ENCODE results near the gene CLEC7A. TPM values are rescaled to one million over a fixed set of nuclear protein-coding genes. Genes with fewer than 3 reads are reported as not detected.

CLEC7A gene
- total and polyA plus RNA-seq, 4 donors: 16.8 to 50.8 (median 31.9) TPM

- H3K4me1 ChIP-seq (ENCODE audit: control insufficient read depth in 5 of 5, insufficient read depth in 5 of 5, low read length in 5 of 5): peaks cover 0 to 4% (median 0%) of the 10 kb centered on the region in 5 donors
- no peak overlapping the region for H3K9ac ChIP-seq (ENCODE audit: insufficient read depth in 1 of 2, low read length in 2 of 2)
- no peak overlapping the region for H3K4me3 ChIP-seq
- DNase-seq (peak in 2 of 3 donors; percentile 24 to 45), ATAC-seq (ENCODE audit: insufficient read depth, low FRiP score) (no peak)
- no peak overlapping the region for H3K27ac ChIP-seq (ENCODE audit: low read depth in 1 of 2, low read length in 1 of 2)
- H3K36me3 ChIP-seq (ENCODE audit: control insufficient read depth in 4 of 4, insufficient read depth in 4 of 4, low read length in 4 of 4): no peaks in the 10 kb centered on the region
- no peaks in the 10 kb centered on the region for H3K9me3 ChIP-seq (ENCODE audit: control insufficient read depth in 4 of 4, insufficient read depth in 3 of 4, low read length in 3 of 4)
- no peak for TF ChIP-seq CTCF (IDR thresholded peaks at IDR 0.05; ENCODE audit: control extremely low read depth, extremely low read depth)
- WGBS, 2 donors: 83 to 91% methylated on average over 5 of the region's 5 CpGs
- peaks cover 0 to 7% (median 0%) of the 10 kb centered on the region in 3 donors for H3K27me3 ChIP-seq (ENCODE audit: control insufficient read depth in 3 of 3, insufficient read depth in 3 of 3, low read length in 2 of 3)
Observed at GRCh38 chr12:10175846-10176636, 46.0 kb upstream of the CLEC7A start.

GRCh38 chr12:10174986-10175614, 45.1 kb upstream of the CLEC7A start:
- Histone ChIP-seq H3K4me3 (no peak overlapping the region), H3K9ac (ENCODE audit: insufficient read depth in 1 of 2, low read length in 2 of 2) (no peak overlapping the region), H3K27me3 (ENCODE audit: control insufficient read depth in 3 of 3, insufficient read depth in 3 of 3, low read length in 2 of 3) (peaks cover 0 to 7% (median 0%) of the 10 kb centered on the region in 3 donors), H3K36me3 (ENCODE audit: control insufficient read depth in 4 of 4, insufficient read depth in 4 of 4, low read length in 4 of 4) (no peaks in the 10 kb centered on the region), H3K27ac (ENCODE audit: low read depth in 1 of 2, low read length in 1 of 2) (no peak overlapping the region), H3K9me3 (ENCODE audit: control insufficient read depth in 4 of 4, insufficient read depth in 3 of 4, low read length in 3 of 4) (no peaks in the 10 kb centered on the region), H3K4me1 (ENCODE audit: control insufficient read depth in 5 of 5, insufficient read depth in 5 of 5, low read length in 5 of 5) (peaks cover 0 to 4% (median 0%) of the 10 kb centered on the region in 5 donors)
- 77 to 84% methylated on average over 2 of the region's 2 CpGs for WGBS, 2 donors
- TF ChIP-seq CTCF (IDR thresholded peaks at IDR 0.05; ENCODE audit: control extremely low read depth, extremely low read depth): no peak
- ATAC-seq (ENCODE audit: insufficient read depth, low FRiP score): no peak
- DNase-seq: no peak

- no peak for TF ChIP-seq CTCF (IDR thresholded peaks at IDR 0.05; ENCODE audit: control extremely low read depth, extremely low read depth)
- no peak within 1 kb of the TSS for H3K27ac ChIP-seq (ENCODE audit: low read depth in 1 of 2, low read length in 1 of 2)
- no peaks in the 10 kb centered on the region for H3K36me3 ChIP-seq (ENCODE audit: control insufficient read depth in 4 of 4, insufficient read depth in 4 of 4, low read length in 4 of 4)
- no peaks in the 10 kb centered on the region for H3K9me3 ChIP-seq (ENCODE audit: control insufficient read depth in 4 of 4, insufficient read depth in 3 of 4, low read length in 3 of 4)
- H3K4me3 ChIP-seq: no peak within 1 kb of the TSS
- no peaks in the 10 kb centered on the region for H3K27me3 ChIP-seq (ENCODE audit: control insufficient read depth in 3 of 3, insufficient read depth in 3 of 3, low read length in 2 of 3)
- H3K9ac ChIP-seq (ENCODE audit: insufficient read depth in 1 of 2, low read length in 2 of 2): no peak within 1 kb of the TSS
- DNase-seq (no peak), ATAC-seq (ENCODE audit: insufficient read depth, low FRiP score) (no peak)
- peaks cover 0 to 4% (median 0%) of the 10 kb centered on the region in 5 donors for H3K4me1 ChIP-seq (ENCODE audit: control insufficient read depth in 5 of 5, insufficient read depth in 5 of 5, low read length in 5 of 5)
- WGBS, 2 donors: 49 to 71% methylated on average over 7 of the region's 7 CpGs
Observed at GRCh38 chr12:10171973-10172728, 42.2 kb upstream of the CLEC7A start, which contains the start of gene OLR1. TSS of gene OLR1 (minus strand) at chr12:10172132. CDS start at chr12:10172077, 55 bp downstream.
